T-helper 1 cell (primary cell): ENCODE data around the gene INSC.
A peak's percentile ranks its signal among the peaks of the same experiment; 100 is the strongest.

Experiments
- DNase-seq, 5 donors: peaks; one replicate each; pipeline ENCODE4 v3.0.0-alpha.2; 2012 to 2020

INSC gene

DNA sequence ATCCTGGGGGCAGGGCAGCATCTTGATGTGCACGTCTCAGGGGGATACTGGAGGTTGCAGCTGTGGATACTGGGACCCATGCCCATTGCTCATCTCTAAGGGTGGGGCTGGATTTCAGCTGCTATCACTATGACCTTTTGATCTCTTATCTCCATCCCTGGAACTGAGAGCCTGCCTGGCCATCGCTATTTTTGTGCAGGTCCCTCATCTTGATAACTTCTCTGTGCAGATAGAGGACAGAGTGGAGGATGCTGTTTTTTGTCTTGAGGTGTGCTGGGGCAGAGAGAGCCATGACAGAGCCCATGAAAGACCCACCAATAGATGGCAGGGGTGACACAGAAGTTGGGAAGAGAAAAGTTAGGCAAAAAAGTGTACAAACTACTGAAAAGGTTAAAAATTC lies 5.1 kb upstream of the INSC start:
- DNase-seq, result no peak

DNA sequence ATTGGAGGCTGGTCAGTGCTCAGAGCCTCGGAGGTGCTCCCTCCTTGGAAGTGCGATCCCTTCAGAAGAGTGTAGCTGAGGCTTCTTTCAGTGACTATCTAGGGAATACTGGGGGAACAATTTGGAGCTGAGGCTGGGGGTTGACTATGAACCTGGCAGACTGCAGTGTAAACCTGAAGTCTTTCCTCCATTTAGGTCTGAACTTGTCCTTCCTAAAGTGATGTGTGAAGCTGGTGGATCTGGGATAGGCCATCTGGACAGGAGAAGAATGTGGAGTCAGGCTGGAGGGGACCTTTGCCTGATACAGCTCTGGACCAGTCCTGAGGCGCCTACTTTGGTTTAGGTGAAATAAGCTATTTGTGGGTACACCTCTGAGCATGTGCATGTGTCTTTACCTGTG lies 3.5 kb upstream of the INSC start:
- DNase-seq, result no peak

- no peak for DNase-seq
These were observed 2.6 kb upstream of the INSC start for GRCh38 chr11:15112131-15112541.

- DNase-seq, result peak in 1 of 5 donors; percentile 33
These were observed 1.3 kb upstream of the INSC start for GRCh38 chr11:15113381-15113780.

GRCh38 chr11:15115686-15116085 lies 963 bp downstream of the INSC start:
- no peak for DNase-seq

GRCh38 chr11:15117751-15118150 lies 3.0 kb downstream of the INSC start:
- no peak for DNase-seq

GRCh38 chr11:15118431-15118830 lies 3.7 kb downstream of the INSC start:
- peak in 1 of 5 donors; percentile 17 for DNase-seq

DNA sequence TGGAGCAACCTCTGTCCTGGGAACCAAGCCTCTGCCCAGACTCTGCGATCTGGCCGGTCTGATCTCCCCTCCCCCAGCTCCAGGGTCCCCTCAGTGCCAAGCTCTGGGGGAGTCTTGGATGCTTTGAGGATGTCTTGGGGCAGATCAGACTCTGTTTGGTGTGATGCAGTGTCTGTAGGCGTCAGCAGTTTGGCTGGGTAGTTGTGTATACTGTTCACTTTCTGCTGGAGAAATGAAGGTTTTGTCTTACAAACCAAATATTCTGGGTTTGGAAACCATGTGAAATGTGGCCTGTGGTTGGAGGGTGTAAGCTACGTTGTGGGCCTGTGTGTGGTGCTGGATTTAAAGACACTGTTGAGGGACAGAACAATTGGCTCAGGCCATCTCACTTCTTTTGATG lies 4.6 kb downstream of the INSC start:
- DNase-seq, result no peak

- no peak for DNase-seq
These were observed 5.1 kb downstream of the INSC start for GRCh38 chr11:15119826-15120225.

GRCh38 chr11:15123849-15124248 lies 9.1 kb downstream of the INSC start:
- DNase-seq, result no peak

DNA sequence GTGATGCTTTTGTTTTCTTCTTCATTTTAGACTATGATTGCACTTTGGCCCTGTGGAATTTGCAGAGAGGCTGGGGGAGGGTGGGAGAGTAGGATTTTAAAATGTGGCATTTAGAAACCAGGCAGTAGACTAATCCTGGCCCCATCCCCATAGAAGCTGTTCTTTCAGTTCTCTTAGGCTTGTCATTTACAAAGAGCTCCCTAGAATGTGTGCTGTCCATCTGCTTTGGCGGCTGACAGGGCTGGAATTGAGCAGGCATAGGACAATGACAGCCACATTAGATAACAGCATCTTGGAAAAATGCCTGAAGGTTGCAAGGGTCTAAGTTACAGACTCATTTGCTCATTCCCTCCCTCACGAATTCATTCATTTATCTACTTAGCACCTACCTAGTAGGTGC lies 9.8 kb downstream of the INSC start:
- DNase-seq, result no peak

DNA sequence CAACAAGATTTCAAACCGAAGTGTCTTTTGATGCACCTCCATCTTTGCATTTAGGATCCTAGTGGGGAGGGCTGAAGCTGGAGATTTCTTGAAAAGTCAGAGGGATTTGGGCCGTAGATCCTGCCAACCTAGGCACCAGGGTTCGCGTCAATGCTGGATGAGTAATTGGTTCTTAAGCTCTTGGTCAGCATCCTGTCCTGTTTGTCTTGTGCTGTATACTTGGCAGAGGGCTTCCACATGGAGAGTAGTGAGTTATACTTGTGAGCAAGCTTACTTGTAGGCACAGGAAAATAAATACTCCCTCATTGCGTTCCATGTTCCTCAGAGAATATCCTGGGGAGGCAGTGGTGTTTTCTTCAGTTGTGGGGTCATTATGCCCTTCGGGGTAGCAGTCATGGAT lies 12.6 kb downstream of the INSC start:
- DNase-seq, result no peak

GRCh38 chr11:15128621-15129020 lies 13.9 kb downstream of the INSC start:
- no peak for DNase-seq

GRCh38 chr11:15136166-15136565 lies 21.4 kb downstream of the INSC start:
- DNase-seq, result no peak

- no peak for DNase-seq
These were observed 24.5 kb downstream of the INSC start for GRCh38 chr11:15139096-15139770.

GRCh38 chr11:15139958-15140659 lies 25.4 kb downstream of the INSC start:
- no peak for DNase-seq

- DNase-seq, result no peak
These were observed 26.7 kb downstream of the INSC start for GRCh38 chr11:15141381-15141780.

DNA sequence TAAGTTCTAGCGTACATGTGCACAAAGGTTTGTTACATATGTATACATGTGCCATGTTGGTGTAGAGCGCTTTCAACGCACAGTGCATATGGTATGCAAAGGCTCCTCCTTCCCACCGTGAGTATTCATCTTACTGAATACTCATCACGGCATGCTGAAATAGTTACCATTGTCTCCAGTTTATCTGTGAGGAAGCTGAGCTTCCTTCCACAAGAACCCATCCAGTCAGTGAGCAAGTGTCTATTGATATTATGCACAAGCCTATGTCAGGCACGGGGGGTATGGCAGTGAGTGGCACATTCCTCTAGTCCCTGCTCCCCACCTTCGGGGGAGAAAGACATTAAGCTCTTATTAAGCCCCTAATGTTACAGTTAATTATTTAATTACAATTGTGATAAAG lies 28.1 kb downstream of the INSC start:
- no peak for DNase-seq

DNA sequence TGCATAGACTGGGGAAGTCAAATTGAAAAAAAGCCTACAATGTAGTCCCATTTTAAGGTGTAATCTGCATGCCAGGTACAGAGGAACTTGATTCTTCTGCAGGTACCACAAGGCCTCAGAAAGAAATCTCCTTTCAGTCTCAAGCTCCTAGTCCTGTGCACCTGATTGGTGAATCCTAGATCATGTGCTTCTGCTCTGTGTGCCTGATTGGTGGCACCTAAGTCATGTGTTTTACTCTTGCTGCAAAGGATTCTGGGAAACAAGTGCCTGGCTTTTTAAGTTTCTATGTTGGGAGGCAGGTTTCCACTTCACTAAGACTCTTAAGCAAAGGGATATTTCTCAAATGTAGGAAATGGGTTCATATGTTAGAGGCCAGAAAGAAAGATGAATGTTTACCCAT lies 29.1 kb downstream of the INSC start:
- DNase-seq, result no peak

DNA sequence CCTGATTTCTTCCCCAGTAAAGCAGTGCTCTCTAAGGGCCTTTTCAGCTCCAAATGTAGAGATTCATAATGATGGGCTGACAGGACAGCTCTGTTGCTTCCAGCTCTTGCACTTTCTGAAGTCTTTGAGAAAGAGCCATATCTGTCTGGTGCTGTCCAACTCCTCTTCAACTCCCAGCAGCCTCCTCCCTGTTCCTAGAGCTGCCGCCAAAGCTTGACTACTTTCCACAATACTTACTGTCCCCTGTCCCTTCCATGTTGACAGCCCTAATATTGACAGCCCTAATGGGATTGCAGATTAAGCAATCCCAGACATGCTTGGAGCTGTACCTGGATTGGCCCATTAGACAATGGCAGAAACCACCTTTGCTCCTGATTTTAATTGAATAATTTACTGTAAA lies 29.6 kb downstream of the INSC start:
- no peak for DNase-seq

GRCh38 chr11:15145151-15145550 lies 30.4 kb downstream of the INSC start:
- DNase-seq, result no peak

DNA sequence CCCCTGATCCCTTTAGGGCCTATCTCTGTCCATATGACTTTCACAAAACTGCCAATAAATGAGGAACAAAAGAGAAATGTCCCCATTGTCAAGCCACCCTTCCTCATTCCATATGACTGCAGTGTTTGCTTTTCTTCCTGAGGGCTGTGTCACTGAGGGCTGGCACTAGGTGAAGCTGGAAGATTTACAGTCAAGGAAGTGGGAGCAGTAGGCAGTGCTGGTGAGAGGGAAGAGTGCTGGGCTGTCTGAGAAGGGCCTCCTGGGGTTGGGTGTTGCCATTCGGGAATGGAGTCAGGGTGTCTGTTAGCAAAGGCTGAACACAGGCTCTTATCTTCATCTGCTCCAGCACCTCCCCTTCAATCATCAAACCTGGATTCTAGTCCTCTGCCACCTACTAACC lies 30.9 kb downstream of the INSC start:
- no peak for DNase-seq

DNA sequence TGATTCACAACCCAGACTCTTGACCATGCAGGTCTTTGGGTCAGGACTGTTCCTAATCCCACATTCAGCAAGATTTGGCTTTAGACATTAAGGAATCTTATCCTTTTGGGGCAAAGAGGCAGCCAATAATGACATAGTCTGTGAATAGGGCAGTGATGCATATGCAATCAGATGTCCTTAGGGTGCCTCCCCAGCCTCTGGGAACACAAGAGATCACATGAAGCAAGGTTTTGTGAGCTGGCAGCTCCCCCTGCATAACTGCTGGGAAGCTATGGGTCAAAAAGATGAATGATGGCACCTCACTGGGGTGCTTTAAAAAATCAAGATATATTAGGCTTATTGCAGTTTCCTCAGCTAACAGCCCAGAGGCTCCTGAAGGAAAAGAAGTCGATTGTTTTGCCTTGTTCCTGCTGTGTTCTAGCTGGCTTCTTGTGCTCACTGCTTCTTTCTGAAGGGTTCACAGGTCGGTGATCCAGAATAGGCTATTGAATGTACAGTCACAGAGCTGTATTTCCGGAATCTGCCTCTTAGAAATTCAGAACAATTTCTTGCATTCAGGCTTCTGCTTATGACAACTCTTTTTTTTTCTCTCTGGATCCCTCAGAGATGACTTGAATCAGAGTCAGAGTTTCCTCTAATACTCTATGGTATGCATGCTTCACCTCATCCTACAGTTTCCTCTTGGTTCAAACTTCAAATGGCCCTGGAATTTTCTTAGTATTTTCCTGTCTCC lies 31.7 kb downstream of the INSC start:
- DNase-seq, result no peak

- no peak for DNase-seq
These were observed 33.4 kb downstream of the INSC start for GRCh38 chr11:15148169-15148568.
